HG02588 (cell line): ENCODE results near the gene HCRT.
"Not testable (repeated sequence)": the region's sequence is repeated elsewhere in the genome, so short reads cannot be mapped to it uniquely, and the experiment has no call there.

Source experiments
- ATAC-seq: cut with Tn5 transposase; IDR thresholded peaks from one replicate; pipeline ENCODE4 v1.9.1; 2021; ENCODE audit warnings: mild to moderate bottlenecking, moderate library complexity; ENCODE audit not compliant: unreplicated experiment

Gene HCRT

GRCh38 chr17:42184713-42185620 is at the start of gene HCRT:
HCRT (minus strand) TSS chr17:42185452; CDS start chr17:42185365, 87 bp downstream.
- ATAC-seq: no peak

GRCh38 chr17:42233994-42234393 is 48.7 kb upstream of the HCRT start:
- no peak for ATAC-seq

- no peak for ATAC-seq
These were observed 47.9 kb upstream of the HCRT start for GRCh38 chr17:42233156-42233555.

DNA sequence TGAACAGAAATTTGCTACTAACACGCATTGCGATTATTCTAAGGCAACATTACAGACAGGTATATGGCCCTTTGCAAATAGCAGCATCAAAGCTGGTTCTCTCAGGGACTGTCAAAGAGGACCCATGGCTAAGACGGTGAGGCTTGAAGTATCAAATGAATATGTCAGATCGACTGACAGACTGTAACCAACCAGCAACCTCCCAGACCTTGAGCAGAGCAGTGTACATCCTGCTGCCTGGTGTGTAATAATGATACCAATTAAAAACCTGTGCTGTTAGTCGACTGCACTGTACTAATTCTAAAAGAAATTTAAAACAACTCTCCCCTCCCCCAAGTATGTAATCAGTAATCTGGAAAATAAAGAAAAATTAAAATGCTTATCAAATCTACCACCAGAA is 45.0 kb upstream of the HCRT start:
- no peak for ATAC-seq

DNA sequence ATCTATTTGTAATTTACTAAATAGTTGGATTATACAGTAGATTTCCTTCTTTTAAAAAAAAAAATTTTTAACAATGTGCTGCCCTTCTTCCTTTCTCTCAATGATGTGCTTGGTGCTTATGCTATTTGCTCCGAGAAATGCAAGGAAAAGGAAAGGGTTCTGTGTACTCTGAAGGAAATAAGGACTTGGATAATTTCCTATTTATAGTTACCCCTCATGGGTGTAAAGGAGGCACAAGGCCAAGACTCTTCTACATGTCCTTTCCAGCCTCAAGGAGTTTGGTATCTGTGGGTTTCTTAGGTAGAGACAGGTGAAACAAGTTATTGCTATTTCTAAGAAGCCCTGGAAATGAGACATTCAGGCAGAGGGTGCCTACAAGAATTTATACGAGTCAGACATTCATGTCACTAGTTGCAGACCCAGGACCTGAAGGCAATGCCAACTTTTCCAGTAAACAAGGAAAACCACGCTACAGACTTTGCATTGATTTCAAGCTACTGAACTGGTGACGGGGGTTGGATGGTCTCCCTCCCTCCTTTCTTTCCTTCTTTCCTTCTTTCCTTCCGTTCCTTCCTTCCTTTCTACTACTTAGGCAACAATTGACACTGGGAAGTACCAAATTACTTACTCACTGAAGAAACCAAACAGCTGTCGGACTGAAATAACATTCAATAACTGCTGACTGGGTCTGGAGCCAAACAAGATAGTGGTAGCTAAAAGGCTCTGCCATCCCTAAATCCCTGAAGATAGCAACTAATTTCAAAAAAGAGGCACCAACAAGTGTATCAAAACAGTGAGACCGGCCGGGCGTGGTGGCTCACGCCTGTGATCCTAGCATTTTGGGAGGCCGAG is 42.8 kb upstream of the HCRT start:
- no peak for ATAC-seq

DNA sequence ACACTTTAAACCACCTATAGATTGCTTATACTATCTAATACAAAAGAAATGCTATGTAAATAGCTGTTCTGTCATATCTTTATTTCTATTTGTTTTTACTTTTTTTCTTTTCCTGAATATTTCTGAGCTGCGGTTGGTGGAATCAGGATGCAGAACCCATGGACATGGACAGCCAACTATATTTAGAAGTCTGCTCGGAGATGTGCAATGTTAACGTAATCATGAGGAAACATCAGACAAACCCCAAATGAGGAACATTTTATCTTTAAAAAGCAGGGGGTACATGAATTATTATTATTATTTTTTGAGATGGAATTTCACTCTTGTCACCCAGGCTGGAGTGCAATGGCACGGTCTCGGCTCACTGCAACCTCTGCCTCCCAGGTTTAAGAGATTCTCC is 40.4 kb upstream of the HCRT start:
- no peak for ATAC-seq

DNA sequence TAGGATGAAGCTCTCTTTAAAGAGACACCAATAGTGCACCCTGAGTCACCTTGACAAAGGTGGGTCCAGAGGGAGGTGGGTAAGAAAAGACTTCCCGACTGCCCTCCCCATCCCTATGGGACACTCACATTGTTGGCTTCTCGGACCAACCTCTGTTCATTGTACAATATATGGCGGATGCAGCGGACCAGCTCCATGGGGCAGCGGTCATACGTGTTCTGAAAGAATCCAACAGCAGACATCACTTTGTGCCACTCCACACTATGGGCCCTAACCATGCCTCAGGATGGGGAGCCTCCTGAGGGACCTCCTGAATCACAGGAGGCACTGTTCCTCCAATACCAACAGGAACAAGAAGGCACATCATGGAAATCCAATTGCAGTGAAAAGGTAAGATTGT is 39.4 kb upstream of the HCRT start:
- ATAC-seq: no peak

- ATAC-seq: no peak
These were observed 36.9 kb upstream of the HCRT start for GRCh38 chr17:42221886-42222745.

DNA sequence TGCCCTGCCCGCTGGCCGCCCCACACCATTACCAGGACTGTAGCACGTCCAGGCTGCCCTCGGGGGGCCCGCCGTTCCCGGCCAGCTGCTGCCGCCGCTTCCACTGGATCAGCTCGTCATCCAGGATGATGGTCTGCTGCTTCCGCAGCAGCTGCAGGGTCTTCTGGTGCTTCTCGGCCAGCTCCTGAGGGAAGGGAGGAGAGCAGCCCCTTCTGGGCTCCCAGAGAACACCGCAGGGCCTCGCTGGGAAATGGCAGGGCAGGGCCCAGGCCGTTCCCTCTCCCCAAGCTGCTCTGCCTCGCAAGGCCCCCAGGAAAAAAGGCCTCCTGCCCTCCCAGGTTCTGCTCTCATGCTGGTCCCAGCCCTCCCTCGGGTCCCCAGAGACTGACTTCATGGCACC is 34.0 kb upstream of the HCRT start:
- not testable (repeated sequence) for ATAC-seq

- ATAC-seq: no peak
These were observed 28.9 kb upstream of the HCRT start for GRCh38 chr17:42214156-42214555.

GRCh38 chr17:42212382-42212781 is 27.1 kb upstream of the HCRT start:
- no peak for ATAC-seq

- ATAC-seq: not testable (repeated sequence)
These were observed 26.7 kb upstream of the HCRT start for GRCh38 chr17:42211921-42212341.

GRCh38 chr17:42210046-42210445 is 24.8 kb upstream of the HCRT start:
- no peak for ATAC-seq

GRCh38 chr17:42206153-42206612 is 20.9 kb upstream of the HCRT start:
- not testable (repeated sequence) for ATAC-seq

DNA sequence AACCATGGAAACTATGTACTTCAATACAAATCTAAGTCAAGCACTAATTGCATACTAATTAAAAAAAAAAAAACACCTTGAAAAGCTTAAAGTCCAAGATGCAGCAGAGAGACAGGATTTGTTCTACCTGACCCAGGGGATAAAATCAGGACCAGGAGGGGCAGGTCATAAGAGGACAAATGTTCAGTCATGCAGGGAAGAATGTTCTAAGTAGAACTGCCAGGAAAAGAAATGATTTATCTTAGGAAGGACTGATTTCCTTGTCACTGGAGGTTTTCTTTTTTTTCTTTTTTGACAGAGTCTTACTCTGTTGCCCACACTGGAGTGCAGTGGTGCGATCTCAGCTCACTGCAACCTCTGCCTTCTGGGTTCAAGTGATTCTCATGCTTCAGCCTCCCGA is 18.1 kb upstream of the HCRT start:
- no peak for ATAC-seq

GRCh38 chr17:42202696-42203095 is 17.4 kb upstream of the HCRT start:
- no peak for ATAC-seq

- ATAC-seq: no peak
These were observed 16.9 kb upstream of the HCRT start for GRCh38 chr17:42202159-42202558.

GRCh38 chr17:42201458-42201772 is 16.2 kb upstream of the HCRT start:
- ATAC-seq: no peak

GRCh38 chr17:42200706-42201457 is 15.6 kb upstream of the HCRT start:
- no peak for ATAC-seq

- ATAC-seq: no peak
These were observed 14.3 kb upstream of the HCRT start for GRCh38 chr17:42199416-42200011.
